Right lobe of liver (tissue), 4 donors: ENCODE measurements around the gene NFIA.

Source experiments
- POLR2A ChIP-seq: fragments of 450-650 bp; IDR thresholded peaks from one replicate; pipeline ENCODE4 v1.6.1; 2017; ENCODE audit warnings: antibody characterized with exemption, mild to moderate bottlenecking
- TF ChIP-seq, protein P1 (sequence below), 4 donors: fragments of 200-600 bp in 3 of 4; fragments of 450-650 bp in 1 of 4; IDR thresholded peaks; one replicate each; pipeline versions ENCODE4 v1.5.1 to v1.8.0; 2016 to 2022; ENCODE audit warnings: antibody characterized with exemption in 4 of 4, mild to moderate bottlenecking in 2 of 4
- donor health status: DM: no; HTN: no; CAD: no.
- donor health status: DM: no; HTN: no; CAD: no.
- donor health status: DM: no; HTN: yes; CAD: no.

DNA sequence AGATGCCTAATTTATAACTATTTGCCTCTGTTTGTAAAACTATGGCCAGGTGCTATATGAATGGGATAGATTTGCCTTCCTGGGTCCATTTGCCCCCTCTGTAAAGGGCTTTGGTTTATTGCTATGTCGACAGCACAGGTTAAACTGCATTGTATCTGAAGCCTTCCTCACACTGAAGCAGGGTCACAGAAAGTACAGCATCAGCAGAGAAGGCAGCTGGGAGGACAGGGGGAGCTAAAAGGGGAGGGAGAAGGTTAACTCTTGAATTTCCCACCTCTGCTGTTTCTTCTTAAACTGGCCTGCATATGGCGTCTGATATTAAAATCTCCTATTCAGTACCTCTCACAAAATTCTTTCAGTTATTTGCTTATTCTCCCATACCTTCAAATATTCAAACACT is 345.1 kb downstream of the NFIA start:
- TF ChIP-seq, protein P1, sequence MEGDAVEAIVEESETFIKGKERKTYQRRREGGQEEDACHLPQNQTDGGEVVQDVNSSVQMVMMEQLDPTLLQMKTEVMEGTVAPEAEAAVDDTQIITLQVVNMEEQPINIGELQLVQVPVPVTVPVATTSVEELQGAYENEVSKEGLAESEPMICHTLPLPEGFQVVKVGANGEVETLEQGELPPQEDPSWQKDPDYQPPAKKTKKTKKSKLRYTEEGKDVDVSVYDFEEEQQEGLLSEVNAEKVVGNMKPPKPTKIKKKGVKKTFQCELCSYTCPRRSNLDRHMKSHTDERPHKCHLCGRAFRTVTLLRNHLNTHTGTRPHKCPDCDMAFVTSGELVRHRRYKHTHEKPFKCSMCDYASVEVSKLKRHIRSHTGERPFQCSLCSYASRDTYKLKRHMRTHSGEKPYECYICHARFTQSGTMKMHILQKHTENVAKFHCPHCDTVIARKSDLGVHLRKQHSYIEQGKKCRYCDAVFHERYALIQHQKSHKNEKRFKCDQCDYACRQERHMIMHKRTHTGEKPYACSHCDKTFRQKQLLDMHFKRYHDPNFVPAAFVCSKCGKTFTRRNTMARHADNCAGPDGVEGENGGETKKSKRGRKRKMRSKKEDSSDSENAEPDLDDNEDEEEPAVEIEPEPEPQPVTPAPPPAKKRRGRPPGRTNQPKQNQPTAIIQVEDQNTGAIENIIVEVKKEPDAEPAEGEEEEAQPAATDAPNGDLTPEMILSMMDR (IDR thresholded peaks at IDR 0.05) = no peak
- no peak for TF ChIP-seq POLR2A
